Nephron progenitor cell (in vitro differentiated cells): ENCODE data around the gene OR2F2.

Source experiments
- DNase-seq: peaks from one replicate; pipeline ENCODE4 v3.0.0; 2021
- H3K27ac Mint-ChIP-seq: 2 replicates; pipeline ENCODE4 v1.8.0; 2021; ENCODE audit warnings: mild to moderate bottlenecking, moderate library complexity, mixed read lengths
- H3K27me3 Mint-ChIP-seq: 2 replicates; pipeline ENCODE4 v1.8.0; 2021; ENCODE audit warnings: mild to moderate bottlenecking, low read depth, mixed read lengths; ENCODE audit not compliant: poor library complexity
- H3K36me3 Mint-ChIP-seq: 2 replicates; pipeline ENCODE4 v1.8.0; 2021; ENCODE audit warnings: low read depth, mixed read lengths
- H3K4me1 Mint-ChIP-seq: 2 replicates; pipeline ENCODE4 v1.8.0; 2021; ENCODE audit warnings: mixed read lengths
- H3K4me3 Mint-ChIP-seq: 2 replicates; pipeline ENCODE4 v1.8.0; 2021; ENCODE audit warnings: mild to moderate bottlenecking, moderate library complexity, mixed read lengths
- H3K9me3 Mint-ChIP-seq: 2 replicates; pipeline ENCODE4 v1.8.0; 2021; ENCODE audit warnings: mild to moderate bottlenecking, moderate library complexity, mixed read lengths
- TF ChIP-seq, protein P1 (sequence below): fragments of 200-600 bp; sonication (generic); IDR thresholded peaks from 2 replicates; pipeline ENCODE4 v1.5.0; 2021; ENCODE audit warnings: antibody characterized with exemption

The OR2F2 gene

DNA sequence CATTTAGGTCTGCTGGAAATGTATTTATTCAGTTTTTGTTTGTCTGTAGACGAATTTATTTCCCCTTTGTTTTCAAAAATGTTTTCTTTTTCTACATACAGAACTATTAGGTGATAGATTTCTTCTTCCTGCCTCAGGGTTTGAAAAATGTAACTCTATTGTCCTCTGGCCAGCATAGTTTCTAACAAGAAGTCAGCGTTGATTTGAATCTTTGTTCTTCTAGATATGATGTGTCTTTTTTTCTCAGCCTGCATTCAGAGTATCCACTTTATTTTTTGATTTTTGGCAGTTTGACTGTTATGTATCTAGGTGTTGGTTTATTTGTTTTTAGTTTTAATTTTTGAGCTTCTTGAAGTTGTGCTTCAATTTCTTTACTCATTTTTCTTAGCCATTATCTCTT, 12.1 kb downstream of the OR2F2 start:
- peaks cover 4% of the 10 kb centered on the region for H3K27me3 Mint-ChIP-seq
- H3K36me3 Mint-ChIP-seq: no peaks in the 10 kb centered on the region
- H3K27ac Mint-ChIP-seq: no peak overlapping the region
- no peak overlapping the region for H3K4me3 Mint-ChIP-seq
- TF ChIP-seq, protein P1, sequence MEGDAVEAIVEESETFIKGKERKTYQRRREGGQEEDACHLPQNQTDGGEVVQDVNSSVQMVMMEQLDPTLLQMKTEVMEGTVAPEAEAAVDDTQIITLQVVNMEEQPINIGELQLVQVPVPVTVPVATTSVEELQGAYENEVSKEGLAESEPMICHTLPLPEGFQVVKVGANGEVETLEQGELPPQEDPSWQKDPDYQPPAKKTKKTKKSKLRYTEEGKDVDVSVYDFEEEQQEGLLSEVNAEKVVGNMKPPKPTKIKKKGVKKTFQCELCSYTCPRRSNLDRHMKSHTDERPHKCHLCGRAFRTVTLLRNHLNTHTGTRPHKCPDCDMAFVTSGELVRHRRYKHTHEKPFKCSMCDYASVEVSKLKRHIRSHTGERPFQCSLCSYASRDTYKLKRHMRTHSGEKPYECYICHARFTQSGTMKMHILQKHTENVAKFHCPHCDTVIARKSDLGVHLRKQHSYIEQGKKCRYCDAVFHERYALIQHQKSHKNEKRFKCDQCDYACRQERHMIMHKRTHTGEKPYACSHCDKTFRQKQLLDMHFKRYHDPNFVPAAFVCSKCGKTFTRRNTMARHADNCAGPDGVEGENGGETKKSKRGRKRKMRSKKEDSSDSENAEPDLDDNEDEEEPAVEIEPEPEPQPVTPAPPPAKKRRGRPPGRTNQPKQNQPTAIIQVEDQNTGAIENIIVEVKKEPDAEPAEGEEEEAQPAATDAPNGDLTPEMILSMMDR: no peak
- no peak for DNase-seq
- peaks cover 22% of the 10 kb centered on the region for H3K9me3 Mint-ChIP-seq
- H3K4me1 Mint-ChIP-seq: no peaks in the 10 kb centered on the region

GRCh38 chr7:143948733-143949132, 13.7 kb downstream of the OR2F2 start:
- TF ChIP-seq, protein P1: no peak
- Mint-ChIP-seq H3K27me3 (no peaks in the 10 kb centered on the region), H3K27ac (no peak overlapping the region), H3K36me3 (no peaks in the 10 kb centered on the region), H3K9me3 (peaks cover 22% of the 10 kb centered on the region), H3K4me1 (no peaks in the 10 kb centered on the region), H3K4me3 (no peak overlapping the region)
- no peak for DNase-seq

DNA sequence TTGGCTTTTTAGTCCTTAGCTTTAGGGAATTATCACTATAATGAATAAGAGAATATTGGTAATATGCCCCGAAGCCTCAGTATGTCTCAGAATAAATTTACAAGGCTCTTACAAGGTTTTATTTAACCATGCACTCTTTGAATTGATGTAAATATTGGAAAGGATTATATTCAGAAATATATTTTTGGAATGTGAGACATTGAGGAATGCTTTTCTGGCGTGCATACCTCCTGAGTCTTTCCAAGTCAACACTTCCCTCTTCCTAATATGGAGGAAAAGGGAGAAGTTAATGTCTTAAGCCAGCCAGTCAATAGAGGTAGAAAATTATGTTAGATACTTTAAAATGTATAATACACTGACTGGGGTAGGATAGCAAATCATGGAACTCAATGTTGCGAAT, 18.4 kb downstream of the OR2F2 start:
- no peak for DNase-seq
- peaks cover 10% of the 10 kb centered on the region for H3K9me3 Mint-ChIP-seq
- H3K4me1 Mint-ChIP-seq: no peaks in the 10 kb centered on the region
- H3K27ac Mint-ChIP-seq: no peak overlapping the region
- no peak overlapping the region for H3K4me3 Mint-ChIP-seq
- H3K36me3 Mint-ChIP-seq: no peaks in the 10 kb centered on the region
- TF ChIP-seq, protein P1: no peak
- H3K27me3 Mint-ChIP-seq: peaks cover 10% of the 10 kb centered on the region

DNA sequence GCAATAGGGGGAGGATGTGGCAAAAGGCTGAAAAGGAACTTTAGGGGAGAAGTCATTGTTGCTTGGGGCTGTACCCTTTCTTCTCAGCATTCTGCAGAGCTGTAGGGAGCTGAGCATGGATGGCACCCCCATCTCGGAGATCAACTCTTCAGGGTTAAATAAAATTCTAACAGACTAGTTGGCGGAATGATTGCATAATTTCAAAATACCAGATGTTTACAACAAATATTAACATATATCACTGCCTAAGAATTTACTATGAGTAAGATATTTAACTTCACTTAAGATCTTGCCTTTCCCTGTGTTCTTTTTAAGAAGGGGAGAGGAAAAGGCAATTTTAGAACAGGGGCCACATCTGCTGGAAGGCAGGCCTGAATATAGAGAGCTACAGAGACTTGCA, 19.1 kb downstream of the OR2F2 start:
- Mint-ChIP-seq H3K36me3 (no peaks in the 10 kb centered on the region), H3K4me1 (no peaks in the 10 kb centered on the region), H3K27ac (no peak overlapping the region), H3K4me3 (no peak overlapping the region), H3K9me3 (peaks cover 7% of the 10 kb centered on the region), H3K27me3 (peaks cover 10% of the 10 kb centered on the region)
- no peak for DNase-seq
- TF ChIP-seq, protein P1: no peak

DNA sequence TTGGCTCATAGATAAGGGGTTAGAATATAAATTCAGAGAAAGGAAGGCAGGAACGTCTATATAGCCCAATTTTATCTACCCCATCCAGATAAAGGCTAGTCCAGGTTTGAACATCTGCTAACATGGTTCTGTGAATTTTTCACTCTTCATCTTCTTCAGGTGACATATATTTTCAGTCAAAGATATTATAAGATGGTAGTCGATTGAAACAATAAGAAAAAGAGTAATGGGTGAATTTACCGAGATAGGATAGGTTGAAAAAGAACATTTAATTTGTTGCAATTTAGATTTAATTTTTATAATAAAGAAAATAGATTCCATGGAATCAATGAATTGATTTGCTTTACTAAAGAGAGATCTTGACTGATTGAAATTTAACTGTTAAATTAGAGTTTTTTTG, 19.5 kb downstream of the OR2F2 start, which contains the start of gene OR2F1:
Gene OR2F1 (plus strand): TSS at position 301 of the 400 bp plus-strand sequence. CDS start 5,127 bp downstream, outside the sequence.
- TF ChIP-seq, protein P1: no peak
- Mint-ChIP-seq H3K9me3 (peaks cover 3% of the 10 kb centered on the region), H3K36me3 (no peaks in the 10 kb centered on the region), H3K4me1 (no peaks in the 10 kb centered on the region), H3K27me3 (peaks cover 10% of the 10 kb centered on the region), H3K4me3 (no peak within 1 kb of the TSS), H3K27ac (no peak within 1 kb of the TSS)
- no peak for DNase-seq

DNA sequence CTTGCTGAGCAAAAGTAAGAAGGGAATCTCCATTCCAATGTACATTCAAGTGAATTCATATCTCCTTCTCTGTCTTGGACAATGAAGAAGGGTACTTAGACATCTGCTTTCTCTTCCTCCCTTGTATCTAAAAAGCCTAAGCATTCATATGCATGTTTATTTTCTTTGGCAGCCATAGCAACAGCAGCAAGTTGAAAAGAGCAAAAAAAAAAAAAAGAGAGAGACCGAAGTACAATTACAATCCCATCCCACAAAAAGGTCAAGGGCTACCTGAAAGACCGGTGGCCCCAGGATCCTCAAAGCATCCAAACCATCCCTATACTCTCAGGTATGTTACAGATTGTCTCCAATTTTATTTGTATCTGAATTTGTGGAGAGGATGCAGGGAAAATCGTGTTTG, 23.7 kb downstream of the OR2F2 start:
- Mint-ChIP-seq H3K4me3 (no peak overlapping the region), H3K4me1 (no peaks in the 10 kb centered on the region), H3K27ac (no peak overlapping the region), H3K9me3 (no peaks in the 10 kb centered on the region), H3K27me3 (peaks cover 10% of the 10 kb centered on the region), H3K36me3 (no peaks in the 10 kb centered on the region)
- DNase-seq: no peak
- TF ChIP-seq, protein P1: no peak
